Fibroblast of the aortic adventitia (primary cell): ENCODE data around the gene ZNF662. TPM values are rescaled to one million over a fixed set of nuclear protein-coding genes. Genes with fewer than 3 reads are reported as not detected.

ENCODE experiments used
- DNase-seq: peaks from one replicate; pipeline ENCODE4 v3.0.0-alpha.2; 2010; ENCODE audit warnings: low read depth
- H3K4me3 ChIP-seq: 2 replicates; pipeline ENCODE4 v1.5.1; 2011; ENCODE audit warnings: low read depth, mild to moderate bottlenecking, control low read depth, low read length, moderate library complexity
- total RNA-seq: library from RNA; depleted of rRNA; stranded (reverse); fragments of >200 nt; gene quantifications from 2 replicates; pipeline ENCODE4 v1.2.3, GENCODE V29; 2012; ENCODE audit warnings: low replicate concordance
- TF ChIP-seq, protein P1 (sequence below): IDR thresholded peaks from 2 replicates; pipeline ENCODE4 v1.5.1; 2011; ENCODE audit warnings: mild to moderate bottlenecking, low read length, control low read depth, inconsistent platforms; ENCODE audit not compliant: insufficient read depth

The ZNF662 gene
- total RNA-seq, 1 donor: 2.6 TPM

DNA sequence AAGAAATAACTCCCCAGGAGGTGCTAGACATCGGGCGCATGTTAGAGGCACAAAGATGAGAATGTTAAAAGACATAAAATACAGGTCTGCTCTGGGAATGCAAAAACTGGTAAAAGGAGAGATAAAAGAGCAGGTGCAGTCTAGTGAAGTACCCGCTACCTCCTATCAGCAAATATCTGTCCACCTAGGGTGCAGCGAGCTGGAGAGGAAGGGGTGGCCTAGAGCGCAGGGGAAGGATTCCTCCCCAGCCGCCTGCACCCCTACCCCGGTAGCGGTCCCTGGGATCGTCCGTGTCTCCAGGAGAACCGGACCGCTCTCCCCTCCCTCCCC, 237 bp upstream of the ZNF662 start:
- TF ChIP-seq, protein P1, sequence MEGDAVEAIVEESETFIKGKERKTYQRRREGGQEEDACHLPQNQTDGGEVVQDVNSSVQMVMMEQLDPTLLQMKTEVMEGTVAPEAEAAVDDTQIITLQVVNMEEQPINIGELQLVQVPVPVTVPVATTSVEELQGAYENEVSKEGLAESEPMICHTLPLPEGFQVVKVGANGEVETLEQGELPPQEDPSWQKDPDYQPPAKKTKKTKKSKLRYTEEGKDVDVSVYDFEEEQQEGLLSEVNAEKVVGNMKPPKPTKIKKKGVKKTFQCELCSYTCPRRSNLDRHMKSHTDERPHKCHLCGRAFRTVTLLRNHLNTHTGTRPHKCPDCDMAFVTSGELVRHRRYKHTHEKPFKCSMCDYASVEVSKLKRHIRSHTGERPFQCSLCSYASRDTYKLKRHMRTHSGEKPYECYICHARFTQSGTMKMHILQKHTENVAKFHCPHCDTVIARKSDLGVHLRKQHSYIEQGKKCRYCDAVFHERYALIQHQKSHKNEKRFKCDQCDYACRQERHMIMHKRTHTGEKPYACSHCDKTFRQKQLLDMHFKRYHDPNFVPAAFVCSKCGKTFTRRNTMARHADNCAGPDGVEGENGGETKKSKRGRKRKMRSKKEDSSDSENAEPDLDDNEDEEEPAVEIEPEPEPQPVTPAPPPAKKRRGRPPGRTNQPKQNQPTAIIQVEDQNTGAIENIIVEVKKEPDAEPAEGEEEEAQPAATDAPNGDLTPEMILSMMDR: no peak
- no peak for DNase-seq
- peak overlapping the region; percentile 49 for H3K4me3 ChIP-seq

DNA sequence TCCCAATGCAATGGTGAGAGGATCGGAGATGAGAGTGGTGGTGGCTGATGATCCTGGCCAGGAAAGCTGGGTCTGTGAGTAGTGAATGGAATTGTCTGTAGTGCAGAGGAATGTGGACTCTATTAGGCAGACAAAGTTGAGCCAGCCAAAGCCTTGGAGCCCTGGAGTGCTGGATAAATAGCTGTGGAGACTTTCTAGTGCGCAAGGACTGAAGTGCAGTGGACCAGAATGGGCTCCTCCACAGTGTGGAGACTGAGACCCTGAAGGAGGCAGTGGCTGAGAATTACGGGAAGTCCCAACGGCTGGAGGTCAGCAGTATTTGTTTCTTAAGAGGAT, 874 bp downstream of the ZNF662 start:
- no peak overlapping the region for H3K4me3 ChIP-seq
- TF ChIP-seq, protein P1: no peak
- DNase-seq: no peak

DNA sequence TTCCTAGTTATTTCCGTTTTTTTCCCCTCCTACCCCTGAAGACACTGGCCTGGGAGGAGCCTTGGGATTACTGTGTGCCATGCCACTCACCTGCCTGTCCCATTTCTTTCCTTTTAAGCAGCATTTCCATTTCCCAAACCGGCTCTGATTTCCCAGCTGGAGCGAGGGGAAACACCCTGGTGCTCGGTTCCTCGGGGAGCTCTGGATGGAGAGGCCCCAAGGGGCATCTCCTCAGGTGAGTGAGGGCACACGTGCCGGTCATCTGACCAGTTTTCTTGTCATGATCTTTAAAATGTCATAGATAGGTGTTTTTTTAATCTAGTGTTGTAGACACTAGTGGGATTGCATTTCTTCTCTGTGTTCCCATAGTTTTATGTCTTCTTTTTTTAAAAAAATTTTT, 2.7 kb downstream of the ZNF662 start:
- DNase-seq: no peak
- TF ChIP-seq, protein P1: no peak
- no peak overlapping the region for H3K4me3 ChIP-seq

DNA sequence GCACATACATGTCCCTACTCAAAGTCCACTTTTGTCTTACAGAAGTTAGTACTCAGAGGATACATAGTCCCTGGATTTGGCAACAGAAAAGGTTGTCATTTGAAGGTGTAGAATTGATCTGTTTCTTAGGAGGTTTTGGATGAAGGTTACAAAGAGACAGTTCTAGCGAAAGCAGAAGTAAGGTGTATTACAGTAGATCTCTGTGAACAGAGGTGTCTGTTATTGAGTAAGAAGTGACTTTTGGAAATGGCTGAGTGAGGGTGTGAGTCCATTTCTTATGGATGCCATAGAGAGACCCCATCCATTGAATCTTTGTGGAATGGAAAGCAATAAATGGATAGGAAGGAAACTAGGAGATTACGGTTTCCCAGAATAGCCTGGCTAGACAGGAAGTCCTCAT, 5.6 kb downstream of the ZNF662 start:
- TF ChIP-seq, protein P1: no peak
- H3K4me3 ChIP-seq: no peak overlapping the region
- no peak for DNase-seq

DNA sequence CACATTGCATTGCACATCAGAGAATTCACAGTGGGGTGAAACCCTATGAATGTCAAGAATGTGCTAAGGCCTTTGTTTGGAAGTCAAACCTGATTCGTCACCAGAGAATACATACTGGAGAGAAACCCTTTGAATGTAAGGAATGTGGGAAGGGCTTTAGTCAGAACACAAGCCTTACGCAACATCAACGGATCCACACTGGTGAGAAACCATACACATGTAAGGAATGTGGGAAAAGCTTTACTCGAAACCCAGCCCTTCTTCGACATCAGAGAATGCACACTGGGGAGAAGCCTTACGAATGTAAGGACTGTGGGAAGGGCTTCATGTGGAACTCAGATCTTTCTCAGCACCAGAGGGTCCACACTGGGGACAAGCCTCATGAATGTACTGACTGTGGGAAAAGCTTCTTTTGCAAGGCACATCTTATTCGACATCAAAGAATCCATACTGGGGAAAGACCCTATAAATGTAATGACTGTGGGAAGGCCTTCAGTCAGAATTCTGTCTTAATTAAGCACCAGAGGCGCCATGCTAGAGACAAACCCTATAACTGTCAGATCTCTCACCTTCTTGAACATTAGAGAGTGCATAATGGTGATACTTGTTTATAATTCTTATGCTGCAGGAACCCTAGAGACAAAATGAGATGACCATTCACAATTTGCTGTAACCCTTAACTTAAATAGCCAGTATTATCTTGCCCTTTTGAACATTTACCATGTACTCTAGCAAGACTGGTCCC, 9.0 kb downstream of the ZNF662 start:
- H3K4me3 ChIP-seq: no peak overlapping the region
- DNase-seq: no peak
- TF ChIP-seq, protein P1: no peak

DNA sequence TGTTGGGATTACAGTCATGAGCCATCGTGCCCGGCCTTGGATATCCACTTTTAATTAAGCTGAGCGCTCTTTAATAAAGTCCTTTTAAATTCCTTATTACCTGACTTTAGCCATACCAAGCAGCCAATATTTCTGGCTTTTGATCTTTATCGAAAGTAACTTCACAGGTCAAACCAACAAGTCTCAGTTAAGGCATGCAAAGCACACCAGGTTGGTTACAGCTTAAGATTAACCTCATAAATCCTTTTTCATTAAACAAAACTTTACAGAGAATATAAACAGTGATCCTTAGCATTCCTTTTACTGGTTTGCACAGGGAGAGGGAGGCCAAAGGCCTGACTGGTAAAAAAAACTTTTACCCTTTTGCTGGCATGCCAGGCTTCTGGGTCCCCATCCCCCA, 17.7 kb downstream of the ZNF662 start:
- TF ChIP-seq, protein P1: no peak

DNA sequence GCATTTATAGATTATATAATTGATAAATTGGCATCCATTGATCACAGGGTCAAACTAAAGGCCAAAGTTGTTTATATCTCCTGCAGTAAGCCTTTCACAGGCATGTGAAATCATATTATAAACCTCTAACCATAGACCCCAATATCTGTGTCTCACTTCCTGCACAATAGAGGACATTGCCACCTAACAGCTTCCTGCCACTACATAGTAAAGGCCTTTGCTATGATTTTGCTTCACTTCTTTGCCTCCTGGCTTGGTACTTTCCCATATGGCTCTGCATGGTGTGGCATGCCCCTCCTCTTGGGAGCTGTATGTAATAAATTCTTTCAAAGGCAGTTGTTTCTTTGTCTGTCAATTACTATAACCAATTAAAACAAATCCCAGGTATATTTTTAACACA, 20.4 kb downstream of the ZNF662 start:
- no peak overlapping the region for H3K4me3 ChIP-seq
- TF ChIP-seq, protein P1: no peak
- DNase-seq: no peak

More for the DNA sequence above, 17.7 kb downstream of the ZNF662 start:
- no peak overlapping the region for H3K4me3 ChIP-seq
- no peak for DNase-seq
